NCI-H1417 treated with DMSO at 0.1 percent for 48 hours (cell line): ENCODE measurements around the gene ASAH2.
"Not testable (repeated sequence)": the region's sequence is repeated elsewhere in the genome, so short reads cannot be mapped to it uniquely, and the experiment has no call there.

Experiments
- DNase-seq: peaks from one replicate; lab custom pipeline; 2025; lab: John Stamatoyannopoulos, UW

The ASAH2 gene

GRCh38 chr10:50251394-50251793 is at the start of gene ASAH2:
ASAH2 (minus strand) TSS chr10:50251516; CDS start chr10:50248610, 2,906 bp downstream.
- no peak for DNase-seq

DNA sequence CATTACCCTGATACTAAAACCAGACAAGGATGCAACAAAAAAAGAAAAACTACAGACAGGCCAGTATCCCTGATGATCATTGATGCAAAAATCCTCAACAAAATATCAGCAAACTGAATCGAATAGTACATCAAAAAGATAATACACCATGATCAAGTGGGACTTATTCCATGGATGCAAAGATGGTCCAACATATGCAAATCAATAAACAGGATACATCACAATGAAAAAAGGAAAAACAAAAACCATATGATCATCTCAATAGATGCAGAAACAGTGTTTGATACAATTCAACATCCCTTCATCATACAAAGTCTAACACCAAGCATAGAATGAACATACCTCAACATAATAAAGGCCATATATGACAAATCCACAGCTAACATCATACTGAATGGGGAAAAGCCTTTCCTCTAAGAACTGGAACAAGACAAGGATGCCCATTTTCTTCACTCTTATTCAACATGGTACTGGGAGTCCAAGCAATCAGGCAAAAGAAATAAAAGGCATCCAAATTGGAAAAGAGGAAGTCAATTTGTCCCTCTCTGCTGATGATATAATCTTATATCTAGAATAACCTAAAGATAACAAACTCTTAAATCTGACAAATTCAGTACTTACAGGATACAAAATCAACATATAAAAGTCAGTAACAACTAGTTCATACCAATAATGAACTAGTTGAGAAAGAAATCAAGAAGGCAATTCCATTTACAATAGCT is 48.8 kb upstream of the ASAH2 start:
- DNase-seq, result no peak

DNA sequence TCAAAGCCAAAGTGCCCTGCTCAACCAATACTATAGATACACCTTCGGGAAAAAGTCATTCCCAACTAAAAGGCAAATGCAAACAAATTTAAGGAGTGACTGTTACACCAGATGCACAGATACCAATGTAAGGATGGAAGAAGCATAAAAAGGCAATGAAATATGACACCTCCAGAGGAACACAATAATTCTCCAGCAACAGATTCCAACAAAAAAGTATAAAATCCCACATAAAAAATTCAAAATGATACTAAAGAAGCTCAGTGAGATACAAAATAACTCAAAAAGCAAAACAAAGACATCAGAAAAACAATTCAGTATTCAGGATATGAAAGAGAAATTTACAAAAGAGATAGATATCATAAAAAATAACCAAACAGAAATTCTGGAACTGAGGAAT is 44.1 kb upstream of the ASAH2 start:
- no peak for DNase-seq

DNA sequence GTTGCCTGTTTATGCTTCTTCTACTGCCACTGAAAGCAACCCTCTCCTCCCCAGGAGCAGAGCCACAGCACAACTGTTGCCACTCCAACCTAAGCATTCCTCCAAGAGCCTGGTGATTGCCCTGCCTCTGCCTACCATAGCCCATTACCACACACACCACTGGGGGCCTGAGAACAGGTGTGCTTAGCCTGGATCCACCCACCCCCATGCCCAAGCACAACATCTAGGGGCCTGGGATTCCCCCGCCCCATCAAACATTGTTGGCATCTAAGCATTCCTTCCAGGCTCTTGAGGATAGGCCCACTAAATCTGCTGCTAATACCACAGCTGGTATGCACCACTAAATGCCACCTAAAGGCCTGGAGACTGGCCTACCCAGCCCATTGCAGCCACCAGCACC is 43.3 kb upstream of the ASAH2 start:
- DNase-seq, result no peak

DNA sequence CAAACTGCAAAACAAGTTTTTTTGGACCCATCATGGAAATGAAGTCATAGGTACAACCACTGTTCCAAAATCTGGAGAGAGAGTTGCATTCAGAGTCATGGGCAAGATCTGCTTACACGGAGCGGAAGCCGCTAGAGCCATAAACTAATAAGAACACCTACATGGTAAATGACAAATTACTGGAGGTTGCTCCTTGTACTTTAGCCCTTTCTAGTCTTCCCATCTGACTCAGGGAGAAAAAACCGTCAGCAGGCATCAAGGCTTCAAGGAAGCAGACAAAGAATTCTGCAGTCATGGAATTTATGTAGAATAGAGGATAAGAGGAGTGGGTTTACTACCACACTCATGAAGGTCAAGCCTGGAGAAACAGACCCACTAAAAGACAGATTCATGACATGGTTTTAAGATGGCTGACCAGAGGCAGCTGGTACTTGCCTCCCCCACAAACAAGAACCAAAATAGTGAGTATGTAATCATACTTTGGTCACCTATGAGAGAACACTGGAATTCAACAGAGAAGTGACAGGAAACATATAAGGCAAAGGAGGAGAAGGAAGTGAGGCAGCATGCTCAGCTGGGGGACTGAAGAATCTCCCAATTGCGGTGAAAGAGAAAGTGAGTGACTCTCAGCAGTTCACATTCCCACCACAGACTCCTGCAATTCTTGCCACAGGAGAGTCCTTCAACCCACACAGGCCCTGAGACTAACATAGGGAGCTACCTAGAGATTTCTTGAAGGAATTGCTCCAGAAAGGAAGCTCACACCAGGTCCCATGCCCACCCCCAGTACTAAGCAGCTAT is 42.4 kb upstream of the ASAH2 start:
- no peak for DNase-seq

DNA sequence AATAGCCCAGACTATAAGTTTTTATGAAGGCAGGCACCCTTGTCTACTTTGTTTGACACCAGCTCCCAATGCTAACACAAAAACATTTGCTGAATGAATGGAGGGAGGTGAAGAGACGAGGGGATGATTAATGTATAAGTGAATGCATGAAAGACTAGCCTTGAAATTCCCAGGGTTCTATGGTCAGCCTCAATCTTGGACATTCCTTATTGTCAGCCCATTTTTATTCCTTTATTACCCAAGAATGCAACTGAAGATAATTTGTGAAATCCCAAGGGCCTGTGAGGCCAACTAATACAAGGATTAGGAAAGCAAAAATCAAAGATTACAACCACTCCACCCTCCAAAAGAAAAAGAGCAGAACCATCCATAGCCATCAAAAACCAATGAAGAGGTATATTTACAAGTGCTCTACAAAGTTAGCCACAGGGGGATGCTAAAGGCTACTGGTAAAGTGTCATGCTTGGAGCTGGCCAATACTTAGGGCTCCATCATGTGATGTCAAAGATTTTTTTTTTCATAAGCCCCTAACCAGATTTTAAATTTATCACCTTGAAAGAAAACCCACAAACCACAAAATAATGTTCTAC is 40.0 kb upstream of the ASAH2 start:
- DNase-seq, result no peak

- DNase-seq, result no peak
Observed at GRCh38 chr10:50289196-50289595, 37.9 kb upstream of the ASAH2 start.

DNA sequence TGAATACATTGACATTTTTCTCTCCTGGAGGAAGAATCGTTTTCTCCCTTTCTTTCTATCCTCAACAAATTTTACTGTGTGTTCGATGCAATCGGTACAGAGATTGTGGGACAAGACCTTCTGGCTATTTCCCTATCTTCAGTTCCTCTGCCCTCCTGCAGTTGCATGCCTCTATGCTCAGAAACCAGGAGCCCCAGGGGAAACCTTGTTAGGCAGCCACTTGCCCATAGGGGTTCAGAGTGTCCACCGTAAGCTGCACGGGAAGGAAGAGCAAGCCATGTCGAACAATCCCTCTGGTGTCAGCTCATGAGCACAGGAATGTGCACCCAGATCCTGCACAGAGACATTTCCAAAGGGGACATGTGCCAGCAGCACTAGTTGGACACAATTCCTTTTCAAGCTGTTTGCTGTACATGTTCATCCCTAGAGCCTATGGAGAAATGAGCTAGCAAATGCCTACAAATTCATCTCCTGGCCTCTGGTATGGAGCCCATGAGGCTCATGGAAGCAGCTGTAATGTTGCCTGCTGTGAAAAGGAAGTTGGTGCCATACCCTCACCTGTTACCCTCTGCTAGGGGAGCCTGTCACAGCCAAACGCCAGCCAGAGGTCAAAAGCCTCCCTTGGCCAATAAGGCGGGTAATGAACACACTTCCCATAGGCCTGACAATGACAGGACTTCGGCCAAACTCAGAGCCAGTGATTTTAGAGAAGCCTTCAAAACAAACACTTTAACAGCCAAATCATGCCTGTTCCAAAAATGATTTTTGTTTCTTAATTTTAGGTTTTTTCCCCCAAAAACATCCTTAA is 35.9 kb upstream of the ASAH2 start:
- DNase-seq, result no peak

- DNase-seq, result no peak
Observed at GRCh38 chr10:50286517-50286916, 35.2 kb upstream of the ASAH2 start.

DNA sequence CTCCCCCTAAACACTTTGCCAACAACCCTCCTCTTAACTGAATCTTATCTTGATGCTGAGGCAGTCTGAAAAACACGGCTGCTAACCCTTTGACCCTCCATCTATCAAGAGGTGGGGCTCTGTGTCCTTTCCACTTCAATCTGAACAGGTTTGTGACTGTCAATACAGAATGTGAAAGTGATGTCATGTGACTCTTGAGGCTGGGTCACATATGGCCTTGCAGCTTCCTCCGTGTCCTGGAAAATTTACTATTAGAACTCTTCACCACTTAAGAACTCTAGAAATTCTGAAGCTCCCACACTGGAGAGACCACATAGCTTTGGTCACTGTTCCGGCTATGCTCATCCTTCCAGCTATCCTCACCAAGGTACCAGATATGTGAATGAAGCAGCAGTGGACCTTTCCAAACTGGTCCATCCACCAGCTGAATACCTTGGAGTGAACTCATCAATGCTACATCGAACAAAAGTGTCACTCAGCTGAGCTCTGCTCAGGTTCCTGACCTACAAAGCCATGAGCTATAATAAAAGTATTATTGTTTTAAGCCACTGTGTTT is 30.7 kb upstream of the ASAH2 start:
- DNase-seq, result no peak

- no peak for DNase-seq
Observed at GRCh38 chr10:50281210-50281966, 30.1 kb upstream of the ASAH2 start.

DNA sequence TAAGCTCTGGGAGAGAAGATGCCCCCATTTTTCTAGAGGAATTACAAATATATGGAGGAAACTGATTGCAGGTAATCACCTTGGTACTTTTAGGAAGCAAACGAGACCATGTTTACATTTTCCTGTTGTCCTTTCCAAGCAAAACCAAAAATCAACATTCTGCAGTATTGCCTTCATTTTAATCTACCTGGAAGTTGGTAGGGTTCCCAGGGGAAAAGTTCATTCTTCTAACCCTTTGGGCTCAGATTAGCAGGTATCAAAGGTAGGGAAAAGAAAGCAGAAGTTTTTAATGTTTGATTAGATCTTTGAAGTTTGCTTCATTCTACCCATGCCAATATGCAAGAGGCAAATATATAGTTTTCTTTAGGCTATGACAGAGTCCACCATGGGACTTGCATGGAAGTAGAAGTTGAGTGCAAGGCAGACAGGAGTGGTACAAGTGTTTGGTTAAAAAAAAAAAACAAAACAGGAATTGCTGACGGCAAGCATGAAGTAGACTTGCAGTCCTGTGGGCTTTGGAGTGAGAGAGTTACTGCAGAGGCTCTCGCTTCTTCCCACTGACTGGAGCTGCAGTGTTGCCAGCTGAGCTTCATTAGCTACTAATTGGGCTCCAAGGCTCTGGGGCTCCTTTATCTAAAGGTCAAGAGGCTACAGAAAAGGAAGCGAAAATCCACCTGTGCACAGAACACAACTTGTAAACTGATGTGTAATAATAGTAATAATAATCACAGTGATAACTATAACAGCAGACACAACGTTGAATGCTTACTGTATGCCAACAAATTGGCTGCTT is 28.9 kb upstream of the ASAH2 start:
- no peak for DNase-seq

DNA sequence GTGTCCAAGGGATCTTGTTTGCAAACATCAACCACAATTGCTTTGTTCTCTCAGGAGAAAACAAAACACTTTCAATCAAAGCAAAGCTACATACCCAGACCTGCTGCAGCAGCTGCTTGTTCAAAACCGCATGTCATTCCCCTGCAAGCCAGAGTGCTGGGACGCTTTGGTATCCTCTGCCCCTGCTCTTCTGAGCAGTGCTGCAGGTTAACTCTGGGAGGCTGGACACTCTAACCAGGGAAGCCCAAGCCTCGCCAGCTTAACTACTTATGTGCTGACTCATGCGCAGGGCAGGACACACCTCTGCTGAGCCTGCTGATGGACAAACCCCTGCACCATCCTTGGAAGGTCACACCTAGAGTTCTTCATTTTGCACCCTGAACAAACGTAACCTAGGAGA is 28.2 kb upstream of the ASAH2 start:
- DNase-seq, result no peak

- DNase-seq, result no peak
Observed at GRCh38 chr10:50275650-50276235, 24.4 kb upstream of the ASAH2 start.

- no peak for DNase-seq
Observed at GRCh38 chr10:50272531-50272930, 21.2 kb upstream of the ASAH2 start.

DNA sequence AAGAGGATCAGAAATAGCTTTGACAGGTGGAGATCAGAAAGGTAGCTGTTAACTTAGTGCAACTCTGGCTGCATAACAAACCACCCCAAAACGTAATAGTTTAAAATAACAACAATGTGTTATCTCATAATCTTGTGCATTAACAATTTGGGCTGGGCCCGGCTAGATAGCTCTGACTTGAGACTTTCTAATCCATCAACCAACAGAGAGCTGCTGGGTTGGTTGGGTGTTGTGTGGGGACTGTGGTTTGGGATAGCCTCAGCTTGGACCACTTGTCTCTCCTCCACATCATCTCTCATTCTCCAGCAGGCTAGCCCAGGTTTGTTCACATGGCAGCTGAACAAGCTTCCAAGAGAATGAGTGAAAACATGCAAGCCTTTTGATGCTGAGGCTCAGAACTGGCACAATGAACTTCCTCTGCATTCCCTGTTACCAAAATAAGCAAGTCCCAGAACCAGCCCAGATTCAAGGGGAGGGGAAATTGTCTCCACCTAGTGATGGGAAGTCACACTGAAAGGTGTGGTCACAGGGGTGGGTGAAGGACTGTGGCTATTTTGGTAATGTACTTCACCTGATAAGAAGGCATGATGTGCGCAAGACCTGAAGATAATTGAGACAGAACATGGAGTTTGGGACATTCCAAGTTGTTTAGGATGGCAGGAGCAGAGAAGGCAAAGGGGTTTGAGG is 20.4 kb upstream of the ASAH2 start:
- no peak for DNase-seq

DNA sequence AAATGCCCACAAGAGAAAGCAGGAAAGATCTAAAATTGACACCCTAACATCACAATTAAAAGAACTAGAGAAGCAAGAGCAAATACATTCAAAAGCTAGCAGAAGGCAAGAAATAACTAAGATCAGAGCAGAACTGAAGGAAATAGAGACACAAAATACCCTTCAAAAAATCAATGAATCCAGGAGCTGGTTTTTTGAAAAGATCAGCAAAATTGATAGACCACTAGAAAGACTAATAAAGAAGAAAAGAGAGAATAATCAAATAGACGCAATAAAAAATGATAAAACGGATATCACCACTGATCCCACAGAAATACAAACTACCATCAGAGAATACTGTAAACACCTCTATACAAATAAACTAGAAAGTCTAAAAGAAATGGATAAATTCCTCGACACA is 16.6 kb upstream of the ASAH2 start:
- DNase-seq, result not testable (repeated sequence)

GRCh38 chr10:50262625-50263024 is 11.3 kb upstream of the ASAH2 start:
- not testable (repeated sequence) for DNase-seq

DNA sequence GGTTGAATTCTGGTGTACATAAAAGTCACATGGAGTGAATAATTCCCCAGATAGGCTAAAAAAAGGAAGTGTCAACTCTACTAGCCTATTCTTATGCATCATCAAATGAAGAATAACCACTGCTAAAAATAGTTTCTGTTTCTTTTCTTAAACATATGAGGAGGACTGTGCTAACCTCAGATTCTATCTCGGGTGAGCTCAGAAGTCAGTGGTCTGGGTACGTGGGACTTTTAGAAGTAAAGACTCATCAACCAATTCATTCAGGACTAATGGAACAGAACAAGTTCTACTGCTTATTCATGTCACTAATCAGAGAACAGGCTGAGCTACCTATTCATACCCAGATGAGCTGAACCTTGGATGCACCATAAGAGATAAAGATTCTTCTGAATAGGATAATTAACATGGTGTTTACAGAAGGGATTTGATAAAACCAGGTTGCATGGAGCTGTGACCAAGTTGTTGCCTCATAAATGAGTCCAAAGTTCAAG is 9.5 kb upstream of the ASAH2 start:
- DNase-seq, result no peak
